ENCODE results near the gene NSMF. TPM values are rescaled to one million over a fixed set of nuclear protein-coding genes. Genes with fewer than 3 reads are reported as not detected.

The NSMF gene
- total RNA-seq, 2 donors from 2014 or later, result 58.9 to 66.0 TPM

DNA sequence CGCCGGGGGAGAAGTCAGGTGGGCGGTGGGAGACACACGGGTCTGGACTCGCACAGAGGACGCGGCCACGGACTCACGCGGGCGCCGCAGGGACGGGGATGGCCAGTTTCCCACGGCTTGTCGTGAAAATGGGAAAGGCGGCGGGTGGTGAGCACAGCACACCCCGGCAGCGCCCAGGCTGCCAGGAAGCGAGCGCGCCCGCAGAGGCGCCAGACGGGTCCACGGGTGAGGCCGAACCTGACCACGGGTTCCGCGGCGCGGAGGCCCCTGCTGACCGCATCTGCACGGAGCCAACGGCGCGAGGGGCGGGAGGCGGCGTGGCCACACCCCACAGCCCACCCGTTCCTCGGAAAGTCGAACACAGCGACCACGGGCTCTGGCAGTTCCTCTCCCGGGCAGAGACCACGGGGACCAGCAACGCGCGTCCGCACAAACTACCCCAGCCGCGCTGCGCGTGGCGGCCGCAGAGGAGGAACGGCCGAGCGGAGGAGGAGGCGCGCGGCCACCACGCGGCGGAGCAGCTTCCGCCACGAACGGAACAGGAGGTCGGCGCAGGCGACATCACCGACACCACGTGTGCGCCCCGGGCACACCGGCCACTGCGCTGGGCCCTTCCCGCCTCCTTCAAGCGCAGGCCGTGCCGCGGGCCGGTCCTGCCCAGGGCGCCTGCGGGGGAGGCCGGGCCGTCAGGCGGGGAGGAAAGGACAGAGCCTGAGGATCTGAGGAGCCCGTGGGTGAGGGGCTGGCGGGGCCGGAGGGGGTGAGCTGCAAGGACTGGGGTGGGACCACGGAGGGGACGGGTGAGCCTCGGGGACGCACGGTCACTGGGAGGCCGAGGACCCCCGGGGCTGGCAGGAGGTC is 41.7 kb downstream of the NSMF start:
- 97 to 98% methylated on average over 52 to 99 of the region's 99 CpGs for WGBS, 2 experiments (ENCODE audit: insufficient coverage in 1 of 2, insufficient read length in 1 of 2)
- DNase-seq, result no peak
- Histone ChIP-seq H3K4me1 (ENCODE audit: control insufficient read depth, insufficient read depth, low read length) (no peaks in the 10 kb centered on the region), H3K27ac (ENCODE audit: low read depth, low read length) (no peak overlapping the region), H3K27me3 (ENCODE audit: control insufficient read depth, insufficient read depth, low read length, poor library complexity, severe bottlenecking) (no peaks in the 10 kb centered on the region), H3K9me3 (ENCODE audit: control insufficient read depth, low read length) (no peaks in the 10 kb centered on the region), H3K9ac (ENCODE audit: extremely low read depth, low read length, poor library complexity, severe bottlenecking) (no peak overlapping the region), H3K36me3 (ENCODE audit: control insufficient read depth, insufficient read depth, low read length) (peaks cover 6% of the 10 kb centered on the region), H3K4me3 (ENCODE audit: low read length) (no peak overlapping the region)
- peaks cover 4% of the 10 kb centered on the region for H3K4me1 Mint-ChIP-seq
- H3K27me3 Mint-ChIP-seq (ENCODE audit: insufficient read depth), result no peaks in the 10 kb centered on the region
- H3K36me3 Mint-ChIP-seq (ENCODE audit: low read depth), result peaks cover 8% of the 10 kb centered on the region
- H3K4me3 Mint-ChIP-seq, result no peak overlapping the region
- no peaks in the 10 kb centered on the region for H3K9me3 Mint-ChIP-seq
- H3K27ac Mint-ChIP-seq, result no peak overlapping the region
- TF ChIP-seq, protein P1, sequence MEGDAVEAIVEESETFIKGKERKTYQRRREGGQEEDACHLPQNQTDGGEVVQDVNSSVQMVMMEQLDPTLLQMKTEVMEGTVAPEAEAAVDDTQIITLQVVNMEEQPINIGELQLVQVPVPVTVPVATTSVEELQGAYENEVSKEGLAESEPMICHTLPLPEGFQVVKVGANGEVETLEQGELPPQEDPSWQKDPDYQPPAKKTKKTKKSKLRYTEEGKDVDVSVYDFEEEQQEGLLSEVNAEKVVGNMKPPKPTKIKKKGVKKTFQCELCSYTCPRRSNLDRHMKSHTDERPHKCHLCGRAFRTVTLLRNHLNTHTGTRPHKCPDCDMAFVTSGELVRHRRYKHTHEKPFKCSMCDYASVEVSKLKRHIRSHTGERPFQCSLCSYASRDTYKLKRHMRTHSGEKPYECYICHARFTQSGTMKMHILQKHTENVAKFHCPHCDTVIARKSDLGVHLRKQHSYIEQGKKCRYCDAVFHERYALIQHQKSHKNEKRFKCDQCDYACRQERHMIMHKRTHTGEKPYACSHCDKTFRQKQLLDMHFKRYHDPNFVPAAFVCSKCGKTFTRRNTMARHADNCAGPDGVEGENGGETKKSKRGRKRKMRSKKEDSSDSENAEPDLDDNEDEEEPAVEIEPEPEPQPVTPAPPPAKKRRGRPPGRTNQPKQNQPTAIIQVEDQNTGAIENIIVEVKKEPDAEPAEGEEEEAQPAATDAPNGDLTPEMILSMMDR (conservative IDR thresholded peaks at IDR 0.05), result no peak

DNA sequence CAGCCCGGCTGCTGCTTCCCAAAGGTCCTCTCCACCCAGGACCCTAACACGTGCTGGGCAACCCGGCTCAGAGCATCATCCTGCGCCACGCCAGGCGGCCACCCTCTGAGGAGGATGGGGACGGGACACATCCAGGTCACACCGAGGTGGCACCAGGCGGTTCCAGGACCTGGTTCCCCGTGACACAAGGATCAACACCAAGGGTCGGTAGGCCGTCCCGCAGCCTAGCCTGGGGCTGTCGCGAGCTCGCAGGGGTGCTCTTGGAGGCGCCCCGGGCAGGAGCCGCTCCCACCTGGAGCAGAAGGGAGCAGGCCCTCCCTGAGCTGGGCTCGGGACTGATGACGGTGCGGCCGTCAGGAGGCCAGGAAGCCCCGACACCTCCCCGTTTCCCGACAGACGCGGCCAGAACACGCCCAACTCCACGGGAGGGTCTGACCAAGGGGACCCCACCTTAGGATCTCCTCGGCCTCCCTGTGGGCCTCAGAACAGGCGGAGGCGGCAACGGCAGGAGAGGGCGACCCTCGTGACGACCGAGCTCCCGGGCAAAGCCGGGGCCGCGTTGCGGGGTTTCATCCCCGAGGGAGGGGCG is 42.5 kb downstream of the NSMF start:
- no peaks in the 10 kb centered on the region for H3K27me3 ChIP-seq (ENCODE audit: control insufficient read depth, insufficient read depth, low read length, poor library complexity, severe bottlenecking)
- Mint-ChIP-seq H3K4me3 (no peak overlapping the region), H3K27ac (no peak overlapping the region), H3K27me3 (ENCODE audit: insufficient read depth) (no peaks in the 10 kb centered on the region), H3K4me1 (no peaks in the 10 kb centered on the region), H3K9me3 (no peaks in the 10 kb centered on the region), H3K36me3 (ENCODE audit: low read depth) (peaks cover 8% of the 10 kb centered on the region)
- H3K27ac ChIP-seq (ENCODE audit: low read depth, low read length), result no peak overlapping the region
- H3K4me3 ChIP-seq (ENCODE audit: low read length), result no peak overlapping the region
- WGBS, 2 experiments (ENCODE audit: insufficient coverage in 1 of 2, insufficient read length in 1 of 2), result 96 to 97% methylated on average over 31 to 45 of the region's 45 CpGs
- no peak overlapping the region for H3K9ac ChIP-seq (ENCODE audit: extremely low read depth, low read length, poor library complexity, severe bottlenecking)
- peaks cover 6% of the 10 kb centered on the region for H3K36me3 ChIP-seq (ENCODE audit: control insufficient read depth, insufficient read depth, low read length)
- no peaks in the 10 kb centered on the region for H3K9me3 ChIP-seq (ENCODE audit: control insufficient read depth, low read length)
- DNase-seq, result no peak
- TF ChIP-seq, protein P1 (conservative IDR thresholded peaks at IDR 0.05), result no peak
- H3K4me1 ChIP-seq (ENCODE audit: control insufficient read depth, insufficient read depth, low read length), result no peaks in the 10 kb centered on the region

DNA sequence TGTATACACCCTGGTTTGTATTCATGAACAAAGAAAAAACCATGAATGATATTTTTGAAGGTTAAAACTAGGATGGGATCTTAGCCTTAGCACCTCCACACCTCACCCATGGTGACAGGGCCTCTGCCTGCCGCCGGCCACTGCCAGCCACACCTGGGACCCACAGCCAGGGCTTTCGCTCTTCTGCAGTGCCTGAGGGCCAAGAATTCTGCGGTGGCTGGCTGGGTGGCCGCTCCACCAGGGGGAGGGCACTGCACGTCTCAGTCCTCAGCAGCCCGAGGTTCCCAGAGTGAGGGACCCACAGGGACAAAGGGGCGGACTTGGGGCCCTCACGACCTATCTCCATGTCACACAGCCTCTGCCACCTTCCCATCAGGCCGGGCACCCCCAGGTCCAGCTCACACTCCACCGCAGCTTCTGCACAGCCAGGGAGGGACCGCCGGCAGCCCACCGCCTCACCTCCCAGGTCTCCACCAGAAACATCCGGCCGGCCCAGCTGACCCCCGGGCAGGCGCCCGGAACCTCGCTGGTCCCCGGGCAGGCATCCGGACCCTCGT is 43.0 kb downstream of the NSMF start:
- 94 to 96% methylated on average over 9 to 23 of the region's 23 CpGs for WGBS, 2 experiments (ENCODE audit: insufficient coverage in 1 of 2, insufficient read length in 1 of 2)
- Histone ChIP-seq H3K27me3 (ENCODE audit: control insufficient read depth, insufficient read depth, low read length, poor library complexity, severe bottlenecking) (no peaks in the 10 kb centered on the region), H3K4me1 (ENCODE audit: control insufficient read depth, insufficient read depth, low read length) (no peaks in the 10 kb centered on the region), H3K9ac (ENCODE audit: extremely low read depth, low read length, poor library complexity, severe bottlenecking) (no peak overlapping the region), H3K36me3 (ENCODE audit: control insufficient read depth, insufficient read depth, low read length) (peaks cover 6% of the 10 kb centered on the region), H3K27ac (ENCODE audit: low read depth, low read length) (no peak overlapping the region), H3K9me3 (ENCODE audit: control insufficient read depth, low read length) (no peaks in the 10 kb centered on the region), H3K4me3 (ENCODE audit: low read length) (no peak overlapping the region)
- H3K4me3 Mint-ChIP-seq, result no peak overlapping the region
- DNase-seq, result no peak
- H3K36me3 Mint-ChIP-seq (ENCODE audit: low read depth), result peaks cover 8% of the 10 kb centered on the region
- H3K27me3 Mint-ChIP-seq (ENCODE audit: insufficient read depth), result no peaks in the 10 kb centered on the region
- H3K4me1 Mint-ChIP-seq, result no peaks in the 10 kb centered on the region
- TF ChIP-seq, protein P1 (conservative IDR thresholded peaks at IDR 0.05), result no peak
- no peaks in the 10 kb centered on the region for H3K9me3 Mint-ChIP-seq
- H3K27ac Mint-ChIP-seq, result no peak overlapping the region
